Erythroblast (primary cell): ENCODE results near the gene LEMD1.

ENCODE experiments used
- GATA1 ChIP-seq: IDR thresholded peaks from 2 replicates; pipeline ENCODE4 v1.6.1; 2011; ENCODE audit warnings: low read depth, mild to moderate bottlenecking, control low read depth, low read length, moderate library complexity
- POLR2A ChIP-seq: IDR thresholded peaks from 2 replicates; pipeline ENCODE4 v1.6.1; 2011; ENCODE audit warnings: mild to moderate bottlenecking, low read length

- TF ChIP-seq POLR2A, result no peak
- no peak for TF ChIP-seq GATA1
These were observed 47.4 kb downstream of the LEMD1 start for GRCh38 chr1:205374210-205375078.
